Measurements from ENCODE around the gene RGS14.
"Not testable (repeated sequence)": the region's sequence is repeated elsewhere in the genome, so short reads cannot be mapped to it uniquely, and the experiment has no call there.

Gene RGS14

GRCh38 chr5:177350776-177351391 lies 6.8 kb upstream of the RGS14 start:
- DNase-seq, result no peak

GRCh38 chr5:177351392-177352329 lies 6.1 kb upstream of the RGS14 start, which contains the start of gene LMAN2:
Gene LMAN2 (minus strand): TSS chr5:177351668. CDS start chr5:177351647, 21 bp downstream.
- peak; percentile 98 for DNase-seq

GRCh38 chr5:177353093-177353492 lies 4.6 kb upstream of the RGS14 start:
- DNase-seq, result no peak

GRCh38 chr5:177354256-177354655 lies 3.5 kb upstream of the RGS14 start:
- no peak for DNase-seq

- DNase-seq, result no peak
Observed at GRCh38 chr5:177354711-177355110, 3.0 kb upstream of the RGS14 start.

- no peak for DNase-seq
Observed at GRCh38 chr5:177355162-177355867, 2.4 kb upstream of the RGS14 start.

GRCh38 chr5:177355868-177356168 lies 1.9 kb upstream of the RGS14 start:
- no peak for DNase-seq

- DNase-seq, result no peak
Observed at GRCh38 chr5:177356746-177357145, 978 bp upstream of the RGS14 start.

- no peak for DNase-seq
Observed at GRCh38 chr5:177357146-177357458, 622 bp upstream of the RGS14 start.

GRCh38 chr5:177358370-177358819 lies 671 bp downstream of the RGS14 start:
- DNase-seq, result no peak

GRCh38 chr5:177359451-177359851 lies 1.7 kb downstream of the RGS14 start:
- no peak for DNase-seq

- no peak for DNase-seq
Observed at GRCh38 chr5:177359860-177360259, 2.1 kb downstream of the RGS14 start.

GRCh38 chr5:177360740-177361139 lies 3.0 kb downstream of the RGS14 start:
- DNase-seq, result not testable (repeated sequence)

GRCh38 chr5:177361418-177362291 lies 3.9 kb downstream of the RGS14 start:
- no peak for DNase-seq

- DNase-seq, result no peak
Observed at GRCh38 chr5:177362292-177362609, 4.5 kb downstream of the RGS14 start.

GRCh38 chr5:177362610-177363507 lies 5.1 kb downstream of the RGS14 start:
- DNase-seq, result peak; percentile 47

- DNase-seq, result no peak
Observed at GRCh38 chr5:177363565-177363964, 5.8 kb downstream of the RGS14 start.

GRCh38 chr5:177364159-177364962 lies 6.6 kb downstream of the RGS14 start:
- DNase-seq, result peak; percentile 24

- DNase-seq, result no peak
Observed at GRCh38 chr5:177365845-177366527, 8.3 kb downstream of the RGS14 start.
